IMR-90 (cell line): ENCODE data around the gene SHROOM4.

Experiments used
- BHLHE40 ChIP-seq: fragments of 150-350 bp; IDR thresholded peaks from 2 replicates; pipeline ENCODE4 v1.6.1; 2016; ENCODE audit warnings: mild to moderate bottlenecking, low read depth, low read length
- CEBPB ChIP-seq: IDR thresholded peaks from 2 replicates; pipeline ENCODE4 v1.6.1; 2012; ENCODE audit warnings: low read depth, low read length, improper control_type of control experiment
- CTCF ChIP-seq: conservative IDR thresholded peaks from 2 replicates; pipeline ENCODE4 v1.5.1; 2012; ENCODE audit warnings: mild to moderate bottlenecking, low read depth, low read length, improper control_type of control experiment
- MXI1 ChIP-seq: IDR thresholded peaks from 2 replicates; pipeline ENCODE4 v1.6.1; 2012; ENCODE audit warnings: low read depth, mild to moderate bottlenecking, low read length, moderate library complexity, borderline replicate concordance
- NFE2L2 ChIP-seq: fragments of 150-350 bp; IDR thresholded peaks from 2 replicates; pipeline ENCODE4 v1.6.1; 2016; ENCODE audit warnings: low read depth, mild to moderate bottlenecking, low read length
- POLR2A ChIP-seq: IDR thresholded peaks from 2 replicates; pipeline ENCODE4 v1.6.1; 2012; ENCODE audit warnings: mild to moderate bottlenecking, low read depth, low read length
- RAD21 ChIP-seq: IDR thresholded peaks from 2 replicates; pipeline ENCODE4 v1.6.1; 2012; ENCODE audit warnings: low read length, improper control_type of control experiment
- RFX5 ChIP-seq: IDR thresholded peaks from 2 replicates; pipeline ENCODE4 v1.8.0; 2012; ENCODE audit warnings: low read depth, mild to moderate bottlenecking, low read length, moderate library complexity
- SMC3 ChIP-seq: fragments of 150-350 bp; IDR thresholded peaks from 2 replicates; pipeline ENCODE4 v1.6.1; 2016; ENCODE audit warnings: low read depth, mild to moderate bottlenecking, antibody characterized with exemption, low read length, moderate library complexity

- no peak for TF ChIP-seq CTCF
- no peak for TF ChIP-seq RAD21
- TF ChIP-seq CEBPB: no peak
- no peak for TF ChIP-seq RFX5
- TF ChIP-seq SMC3: no peak
- no peak for TF ChIP-seq NFE2L2
- no peak for TF ChIP-seq POLR2A
- no peak for TF ChIP-seq BHLHE40
- TF ChIP-seq MXI1: no peak
Observed at GRCh38 chrX:50769389-50770063, 44.5 kb downstream of the SHROOM4 start.
